HEK293T (cell line): ENCODE results near the gene HSD17B11.
A peak's percentile ranks its signal among the peaks of the same experiment; 100 is the strongest.
"Not testable (repeated sequence)": the region's sequence is repeated elsewhere in the genome, so short reads cannot be mapped to it uniquely, and the experiment has no call there.

ENCODE experiments used
- CTCF ChIA-PET: fragments of 350-600 bp; formaldehyde crosslinking; extraction: SDS; loops from one replicate; lab custom pipeline; 2021; ENCODE audit warnings: antibody characterized with exemption, inconsistent platforms; lab: Yijun Ruan, JAX
- POLR2A ChIA-PET: fragments of 350-600 bp; formaldehyde crosslinking; extraction: SDS; loops from one replicate; lab custom pipeline; 2020; ENCODE audit warnings: antibody characterized with exemption, inconsistent platforms; lab: Yijun Ruan, JAX
- DNase-seq: peaks from one replicate; pipeline ENCODE4 v3.0.0; 2012; ENCODE audit warnings: mixed read lengths; ENCODE audit errors: extremely low spot score
- ARNT ChIP-seq: fragments of 450-650 bp; IDR thresholded peaks from 2 replicates; pipeline ENCODE4 v1.6.1; 2017; ENCODE audit warnings: mild to moderate bottlenecking
- BHLHE40 ChIP-seq: fragments of 450-650 bp; IDR thresholded peaks from 2 replicates; pipeline ENCODE4 v1.6.1; 2016; ENCODE audit warnings: mild to moderate bottlenecking, moderate library complexity, borderline replicate concordance
- CTBP1 ChIP-seq: fragments of 450-650 bp; IDR thresholded peaks from 2 replicates; pipeline ENCODE4 v1.6.1; 2016; ENCODE audit warnings: borderline replicate concordance
- ELF4 ChIP-seq: fragments of 450-650 bp; IDR thresholded peaks from 2 replicates; pipeline ENCODE4 v1.6.1; 2017; ENCODE audit warnings: antibody characterized with exemption
- FOXA1 ChIP-seq: fragments of 450-650 bp; IDR thresholded peaks from 2 replicates; pipeline ENCODE4 v1.6.1; 2016; ENCODE audit warnings: mild to moderate bottlenecking
- FOXK2 ChIP-seq: fragments of 450-650 bp; IDR thresholded peaks from 2 replicates; pipeline ENCODE4 v1.6.1; 2016; ENCODE audit warnings: mild to moderate bottlenecking
- FOXM1 ChIP-seq: fragments of 450-650 bp; IDR thresholded peaks from 2 replicates; pipeline ENCODE4 v1.6.1; 2017; ENCODE audit warnings: mild to moderate bottlenecking, borderline replicate concordance
- HDGF ChIP-seq: fragments of 450-650 bp; IDR thresholded peaks from 2 replicates; pipeline ENCODE4 v1.6.1; 2017; ENCODE audit warnings: antibody characterized with exemption, borderline replicate concordance
- L3MBTL2 ChIP-seq: fragments of 450-650 bp; conservative IDR thresholded peaks from 2 replicates; pipeline ENCODE4 v1.6.1; 2016; ENCODE audit warnings: mild to moderate bottlenecking
- LEF1 ChIP-seq: fragments of 450-650 bp; IDR thresholded peaks from 2 replicates; pipeline ENCODE4 v1.6.1; 2017; ENCODE audit warnings: mild to moderate bottlenecking, borderline replicate concordance
- NFRKB ChIP-seq: fragments of 450-650 bp; IDR thresholded peaks from 2 replicates; pipeline ENCODE4 v1.6.1; 2016; ENCODE audit warnings: mild to moderate bottlenecking, moderate library complexity
- SP1 ChIP-seq: fragments of 450-650 bp; IDR thresholded peaks from 2 replicates; pipeline ENCODE4 v1.6.1; 2017
- SUZ12 ChIP-seq: fragments of 450-650 bp; IDR thresholded peaks from 2 replicates; pipeline ENCODE4 v1.6.1; 2016; ENCODE audit warnings: mild to moderate bottlenecking
- TARDBP ChIP-seq: fragments of 450-650 bp; IDR thresholded peaks from 2 replicates; pipeline ENCODE4 v1.6.1; 2016
- ZNF384 ChIP-seq: fragments of 450-650 bp; IDR thresholded peaks from 2 replicates; pipeline ENCODE4 v1.6.1; 2016
- TF ChIP-seq, protein P1 (sequence below): fragments of 450-650 bp; IDR thresholded peaks from 2 replicates; pipeline ENCODE4 v1.6.1; 2016

Gene HSD17B11

DNA sequence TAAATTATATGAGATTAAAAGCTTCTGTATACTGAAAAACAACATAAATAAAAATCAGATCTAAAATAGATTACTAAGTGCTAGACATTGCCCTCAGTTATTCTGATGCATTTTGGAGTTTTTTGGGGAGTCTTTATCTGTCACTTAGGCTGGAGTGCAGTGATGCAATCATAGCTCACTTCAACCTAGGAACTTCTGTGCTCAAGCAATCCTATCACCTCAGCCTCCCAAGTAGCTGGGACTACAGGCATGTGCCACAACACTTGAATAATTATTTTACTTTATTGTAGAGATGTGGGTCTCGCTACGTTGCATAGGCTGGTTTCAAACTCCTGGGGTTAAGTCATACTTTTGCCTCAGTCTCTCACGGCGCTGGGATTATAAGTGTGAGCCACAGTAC lies 31.7 kb downstream of the HSD17B11 start:
- no peak for TF ChIP-seq ZNF384
- no peak for TF ChIP-seq LEF1
- TF ChIP-seq ELF4 = no peak
- TF ChIP-seq TARDBP = no peak
- no peak for TF ChIP-seq L3MBTL2
- TF ChIP-seq FOXM1 = no peak
- TF ChIP-seq CTBP1 = no peak
- TF ChIP-seq SP1 = no peak
- TF ChIP-seq BHLHE40 = no peak
- TF ChIP-seq FOXK2 = no peak
- no peak for TF ChIP-seq NFRKB
- no peak for TF ChIP-seq FOXA1
- no peak for TF ChIP-seq SUZ12
- no peak for TF ChIP-seq HDGF
- no peak for DNase-seq
- POLR2A ChIA-PET = no interaction called here
- CTCF ChIA-PET = no interaction called here

DNA sequence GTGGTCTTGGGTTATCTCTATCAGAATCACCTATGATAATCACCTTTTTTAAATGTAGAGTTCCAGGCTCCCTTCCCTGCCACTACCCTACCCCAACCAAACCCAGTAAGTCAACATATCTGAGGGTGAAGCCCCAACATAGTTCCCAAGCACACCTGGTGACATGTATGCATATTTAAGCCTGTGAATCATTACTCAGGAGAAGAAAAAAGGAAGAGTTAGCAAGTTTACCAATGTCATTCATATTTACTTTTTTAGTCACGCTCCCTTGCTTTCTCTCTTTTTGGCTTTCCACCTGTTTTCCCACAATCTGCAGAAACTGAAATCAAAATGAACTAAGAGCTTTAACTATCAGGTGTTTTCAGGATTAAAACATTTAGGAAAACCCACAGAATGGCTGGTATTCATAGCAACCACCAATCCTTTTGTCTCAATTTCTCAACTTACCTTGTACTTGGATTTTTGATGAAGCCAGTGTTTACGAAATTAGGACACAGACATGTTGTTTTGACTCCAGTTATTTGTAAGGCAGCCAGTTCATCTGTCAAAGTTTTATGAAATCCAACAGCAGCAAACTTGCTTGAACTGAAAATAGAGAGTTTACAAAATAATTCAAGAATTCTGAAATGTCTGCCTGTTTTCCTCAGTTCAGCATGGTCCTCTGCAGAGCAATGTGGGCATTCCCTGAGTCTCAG lies 34.0 kb downstream of the HSD17B11 start:
- CTCF ChIA-PET = no interaction called here
- DNase-seq = no peak
- POLR2A ChIA-PET = no interaction called here
- no peak for TF ChIP-seq SUZ12
- TF ChIP-seq BHLHE40 = no peak
- no peak for TF ChIP-seq SP1
- no peak for TF ChIP-seq NFRKB
- no peak for TF ChIP-seq FOXM1
- TF ChIP-seq, protein P1, sequence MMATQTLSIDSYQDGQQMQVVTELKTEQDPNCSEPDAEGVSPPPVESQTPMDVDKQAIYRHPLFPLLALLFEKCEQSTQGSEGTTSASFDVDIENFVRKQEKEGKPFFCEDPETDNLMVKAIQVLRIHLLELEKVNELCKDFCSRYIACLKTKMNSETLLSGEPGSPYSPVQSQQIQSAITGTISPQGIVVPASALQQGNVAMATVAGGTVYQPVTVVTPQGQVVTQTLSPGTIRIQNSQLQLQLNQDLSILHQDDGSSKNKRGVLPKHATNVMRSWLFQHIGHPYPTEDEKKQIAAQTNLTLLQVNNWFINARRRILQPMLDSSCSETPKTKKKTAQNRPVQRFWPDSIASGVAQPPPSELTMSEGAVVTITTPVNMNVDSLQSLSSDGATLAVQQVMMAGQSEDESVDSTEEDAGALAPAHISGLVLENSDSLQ = no peak

DNA sequence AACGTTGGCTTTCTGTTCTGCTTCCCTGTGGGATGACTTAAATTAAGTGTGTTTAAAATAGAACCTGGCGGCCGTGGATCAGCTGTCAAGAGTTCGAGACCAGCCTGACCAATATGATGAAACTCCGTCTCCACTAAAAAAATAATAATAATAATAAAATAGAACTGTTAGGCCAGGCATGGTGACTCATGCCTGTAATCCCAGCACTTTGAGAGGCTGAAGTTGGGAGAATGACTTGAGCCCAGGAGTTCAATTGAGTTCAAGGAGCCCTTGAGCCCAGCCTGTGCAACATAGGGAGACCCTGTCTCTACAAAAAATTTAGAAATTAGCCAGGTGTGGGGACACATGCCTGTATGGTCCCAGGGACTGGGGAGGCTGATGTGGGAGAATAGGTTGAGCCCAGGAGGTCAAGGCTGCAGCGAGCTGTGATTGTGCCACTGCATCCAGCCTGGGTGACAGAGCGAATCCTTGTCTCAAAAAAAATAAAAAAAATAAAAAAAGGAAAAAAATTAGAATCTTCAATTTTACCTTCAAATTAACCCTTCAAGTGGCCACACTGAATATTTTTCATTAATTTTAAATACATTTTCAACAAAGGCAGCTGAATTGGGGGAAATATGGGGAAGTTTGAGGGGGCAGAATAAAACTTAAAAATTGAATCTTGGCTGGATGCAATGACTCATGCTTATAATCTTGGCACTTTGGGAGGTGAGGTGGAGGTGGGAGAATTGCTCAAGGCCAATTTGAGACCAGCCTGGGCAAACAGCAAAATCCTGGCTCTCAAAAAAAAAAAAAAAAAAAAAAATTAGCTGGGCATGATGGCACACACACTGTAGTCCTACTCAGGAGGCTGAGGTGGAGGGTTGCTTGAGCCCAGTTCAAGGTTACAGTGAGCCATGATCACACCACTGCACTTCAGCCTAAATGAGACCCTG lies 36.6 kb downstream of the HSD17B11 start:
- no peak for DNase-seq
- TF ChIP-seq HDGF (no peak), SUZ12 (no peak)
- POLR2A ChIA-PET = no interaction called here
- CTCF ChIA-PET = interaction anchor here (1.3 to 1.5 kb wide), 2 partner anchors 9 to 114 kb away, joined by 3 to 6 read pairs; no protein-coding TSS in a partner anchor

DNA sequence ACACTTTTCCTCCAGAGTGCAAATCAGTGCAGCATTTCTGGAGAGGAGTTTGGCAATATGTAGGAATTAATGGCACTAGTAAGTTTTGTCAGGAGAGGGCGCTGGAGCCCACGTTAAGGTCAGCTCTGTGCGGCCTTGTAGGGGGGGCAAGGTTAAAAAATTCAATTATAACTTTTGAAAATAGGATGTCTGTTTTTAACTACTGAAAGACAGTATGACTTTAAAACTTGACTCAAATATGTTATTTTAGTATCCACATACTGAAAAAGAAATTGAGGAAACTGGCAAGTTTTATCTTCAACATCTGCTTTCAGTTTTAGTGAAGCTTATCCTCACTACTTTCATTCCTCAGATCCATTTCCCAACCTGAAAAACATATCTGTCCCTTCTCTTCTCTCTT lies 37.4 kb downstream of the HSD17B11 start:
- TF ChIP-seq ZNF384 = no peak
- no peak for TF ChIP-seq TARDBP
- no peak for TF ChIP-seq SP1
- TF ChIP-seq, protein P1 = no peak
- TF ChIP-seq NFRKB = no peak
- no peak for TF ChIP-seq ARNT
- no peak for TF ChIP-seq L3MBTL2
- TF ChIP-seq FOXK2 = no peak
- TF ChIP-seq FOXA1 = no peak
- TF ChIP-seq ELF4 = no peak
- no peak for TF ChIP-seq LEF1
- TF ChIP-seq CTBP1 = no peak
- no peak for TF ChIP-seq BHLHE40
- no peak for TF ChIP-seq FOXM1
- no peak for TF ChIP-seq SUZ12
- no peak for TF ChIP-seq HDGF
- CTCF ChIA-PET = interaction anchor here (1.3 to 1.5 kb wide), 2 partner anchors 10 to 115 kb away, joined by 3 to 6 read pairs; no protein-coding TSS in a partner anchor
- POLR2A ChIA-PET = no interaction called here
- DNase-seq = peak; percentile 38

DNA sequence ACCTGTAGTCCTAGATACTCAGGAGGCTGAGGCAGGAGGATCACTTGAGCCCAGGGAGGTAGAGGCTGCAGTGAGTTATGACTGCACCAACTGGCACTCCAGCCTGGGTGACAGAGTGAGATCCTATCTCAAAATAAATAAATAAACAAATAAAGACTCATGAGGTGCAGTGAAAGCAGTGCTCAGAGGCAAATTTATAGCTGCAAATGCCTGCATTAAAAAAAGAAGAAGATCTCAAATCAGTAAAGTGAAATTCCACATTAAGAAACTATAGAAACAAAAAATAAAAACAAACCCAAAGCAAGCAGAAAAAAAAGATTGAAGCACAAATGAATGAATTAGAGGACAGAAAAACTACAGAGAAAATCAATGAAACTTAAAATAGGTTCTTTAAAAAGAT lies 45.8 kb downstream of the HSD17B11 start:
- ChIA-PET CTCF (no interaction called here), POLR2A (no interaction called here)
- TF ChIP-seq LEF1 (no peak), FOXK2 (no peak), CTBP1 (no peak), TARDBP (no peak), ZNF384 (no peak), L3MBTL2 (no peak), BHLHE40 (no peak), SP1 (no peak), HDGF (no peak), ARNT (no peak), FOXA1 (no peak), NFRKB (no peak), FOXM1 (no peak), ELF4 (no peak)
- TF ChIP-seq, protein P1 = no peak
- DNase-seq = no peak

DNA sequence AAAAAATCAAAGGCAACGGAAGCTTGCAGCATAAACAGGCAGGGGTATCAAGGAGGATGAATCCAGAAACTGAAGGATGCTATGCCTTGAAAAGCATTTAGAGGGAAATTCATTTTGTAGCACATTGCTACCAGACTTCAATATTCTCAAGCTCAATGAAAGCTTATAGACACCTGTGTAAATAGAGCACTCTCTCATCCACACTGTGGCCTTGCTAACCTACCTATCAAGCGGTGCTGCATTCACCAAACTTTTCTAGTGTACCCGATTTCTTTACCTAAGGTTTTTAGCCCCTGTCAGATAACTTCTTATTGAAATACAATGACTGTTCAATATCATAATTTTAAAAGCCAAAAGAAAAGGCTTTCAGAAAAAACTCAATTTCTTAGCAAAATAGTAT lies 48.1 kb downstream of the HSD17B11 start:
- ChIA-PET CTCF (no interaction called here), POLR2A (no interaction called here)

DNA sequence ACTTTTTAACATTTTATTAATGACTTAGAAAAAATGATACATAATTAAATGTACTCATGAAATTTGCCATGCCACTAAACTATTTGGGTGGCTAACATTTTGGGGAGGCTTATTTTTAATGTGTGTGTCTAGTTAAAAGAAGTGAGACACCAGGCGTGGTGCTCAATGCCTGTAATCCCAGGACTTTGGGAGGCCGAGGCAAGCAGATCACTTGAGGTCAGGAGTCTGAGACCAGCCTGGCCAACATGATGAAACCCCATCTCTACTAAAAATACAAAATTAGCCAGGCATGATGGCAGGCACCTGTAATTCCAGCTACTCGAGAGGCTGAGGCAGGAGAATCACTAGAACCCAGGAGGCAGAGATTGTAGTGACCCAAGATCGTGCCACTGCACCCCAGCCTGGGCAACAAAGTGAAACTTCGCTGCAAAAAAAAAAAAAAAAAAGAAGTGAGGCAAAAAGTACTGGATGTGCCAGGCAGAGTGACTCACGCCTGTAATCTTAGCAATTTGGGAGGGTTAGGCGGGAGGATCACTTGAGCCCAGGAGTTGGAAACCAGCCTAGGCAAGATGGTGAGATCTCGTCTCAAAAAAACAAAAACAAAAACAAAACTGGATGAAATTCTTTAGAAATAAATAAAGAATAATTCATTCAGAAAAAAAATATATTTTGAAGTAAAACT lies 48.9 kb downstream of the HSD17B11 start:
- DNase-seq, POLR2A ChIA-PET, CTCF ChIA-PET: not testable (repeated sequence)

More for the DNA sequence above, 48.1 kb downstream of the HSD17B11 start:
- no peak for DNase-seq
- TF ChIP-seq BHLHE40 = no peak
- TF ChIP-seq, protein P1 = no peak
- no peak for TF ChIP-seq L3MBTL2
- no peak for TF ChIP-seq FOXA1
- TF ChIP-seq SP1 = no peak
- no peak for TF ChIP-seq HDGF
- no peak for TF ChIP-seq TARDBP
- no peak for TF ChIP-seq ZNF384
- TF ChIP-seq LEF1 = no peak
- TF ChIP-seq CTBP1 = no peak
- TF ChIP-seq SUZ12 = no peak
- TF ChIP-seq ARNT = no peak
